NCI-H1105 (cell line): Measurements from ENCODE around the gene CEP164.
"Not testable (repeated sequence)": the region's sequence is repeated elsewhere in the genome, so short reads cannot be mapped to it uniquely, and the experiment has no call there.

Source experiments
- DNase-seq: peaks from one replicate; lab custom pipeline; 2025; lab: John Stamatoyannopoulos, UW

The CEP164 gene

DNA sequence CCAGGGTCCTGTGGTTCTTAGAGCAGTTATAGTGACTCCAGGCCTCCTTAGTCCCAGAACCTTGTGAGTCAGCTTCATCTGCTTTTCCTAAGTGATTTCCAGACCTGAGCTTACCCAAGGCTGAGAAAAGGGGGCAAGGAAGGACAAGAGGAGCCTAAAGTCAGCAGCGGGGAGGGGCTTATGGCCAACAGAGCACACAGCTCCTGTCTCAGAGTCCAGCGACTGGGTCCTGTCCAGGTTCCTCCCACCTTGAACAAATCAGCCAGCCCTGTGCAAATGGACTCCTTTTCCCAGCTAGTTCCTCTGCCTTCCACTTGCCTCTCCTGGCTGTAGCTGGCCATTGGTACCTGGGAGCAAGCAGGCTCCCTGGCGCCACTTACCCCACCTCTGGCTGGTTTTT, 22.5 kb upstream of the CEP164 start:
- no peak for DNase-seq

DNA sequence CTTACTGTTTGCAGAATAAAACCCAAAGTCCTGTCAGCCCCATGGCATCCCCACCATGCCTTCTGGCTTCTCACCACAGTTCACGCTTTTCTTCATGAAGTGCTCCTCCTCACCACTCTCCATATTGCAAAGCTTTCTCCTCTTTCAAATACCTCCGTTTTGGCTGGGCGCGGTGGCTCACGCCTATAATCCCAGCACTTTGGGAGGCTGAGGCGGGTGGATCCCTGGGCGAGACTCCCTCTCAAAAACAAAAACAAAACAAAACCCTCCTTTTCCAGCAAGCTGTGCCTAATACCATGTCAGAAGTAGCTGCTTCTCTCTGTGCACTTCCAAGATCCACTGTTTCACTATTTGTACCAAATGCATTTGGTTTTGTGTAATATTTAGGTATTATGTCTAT, 18.3 kb upstream of the CEP164 start:
- DNase-seq, result no peak

DNA sequence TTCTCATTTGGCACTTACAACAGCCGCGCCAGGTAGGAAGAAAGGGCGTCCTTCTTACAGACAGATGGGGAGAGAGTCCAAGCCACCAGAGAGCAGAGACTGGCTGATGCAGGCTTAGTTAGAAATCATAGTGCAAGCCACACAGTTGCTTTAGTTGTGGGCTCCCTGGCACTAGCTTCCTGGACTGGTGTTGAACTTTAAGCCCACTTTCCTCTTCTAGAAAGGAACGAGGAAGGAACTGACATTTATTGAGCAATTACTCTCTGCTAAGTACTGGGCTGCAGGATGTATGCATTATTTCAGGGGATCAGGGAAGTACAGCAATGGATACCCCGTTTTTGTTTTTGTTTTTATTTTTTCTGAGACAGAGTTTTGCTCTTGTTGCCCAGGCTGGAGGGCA, 14.6 kb upstream of the CEP164 start:
- no peak for DNase-seq

DNA sequence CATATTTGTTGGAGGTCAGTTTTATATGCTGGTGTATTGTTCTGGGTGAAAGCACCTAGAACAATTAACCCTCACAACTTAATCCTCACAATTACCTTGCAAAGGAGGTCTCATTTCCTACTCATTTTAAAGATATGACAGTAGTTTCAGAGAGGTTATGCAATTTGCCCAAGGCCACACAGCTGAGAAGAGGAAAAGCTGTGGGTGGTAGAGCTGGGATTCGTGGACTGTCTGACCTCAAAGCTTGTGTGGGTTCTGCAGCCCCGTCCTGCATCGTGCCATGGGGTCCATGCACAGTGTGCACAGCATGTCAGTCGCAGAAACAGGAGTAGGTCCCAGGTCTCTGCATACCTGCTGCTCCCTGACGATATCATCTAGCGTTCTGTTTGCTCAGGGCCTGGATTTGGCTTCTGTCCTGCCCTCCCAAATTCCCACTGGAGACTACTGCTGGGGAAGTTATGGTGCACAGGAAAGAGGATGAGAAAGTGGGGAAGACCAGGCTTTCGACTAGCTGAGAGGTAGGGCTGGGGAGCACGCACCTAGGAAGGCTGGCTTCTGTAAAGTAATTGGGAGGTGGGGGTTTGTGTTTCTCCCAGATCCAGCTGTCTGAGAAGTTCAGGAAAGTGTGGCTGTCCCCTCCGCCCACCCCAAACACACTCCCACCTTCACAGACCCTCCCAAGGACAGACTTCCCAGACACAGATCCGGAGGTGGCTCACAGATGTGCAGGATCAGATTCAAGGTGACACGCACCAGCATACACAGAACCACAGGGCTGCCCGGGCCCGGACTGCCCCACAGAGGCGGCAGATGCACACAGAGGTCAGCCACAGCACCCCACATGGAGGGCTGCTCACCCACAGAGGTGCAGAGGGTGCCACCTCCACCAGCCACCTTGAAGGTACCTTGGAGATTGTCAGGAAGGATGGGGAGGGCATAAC, 13.6 kb upstream of the CEP164 start:
- no peak for DNase-seq

DNA sequence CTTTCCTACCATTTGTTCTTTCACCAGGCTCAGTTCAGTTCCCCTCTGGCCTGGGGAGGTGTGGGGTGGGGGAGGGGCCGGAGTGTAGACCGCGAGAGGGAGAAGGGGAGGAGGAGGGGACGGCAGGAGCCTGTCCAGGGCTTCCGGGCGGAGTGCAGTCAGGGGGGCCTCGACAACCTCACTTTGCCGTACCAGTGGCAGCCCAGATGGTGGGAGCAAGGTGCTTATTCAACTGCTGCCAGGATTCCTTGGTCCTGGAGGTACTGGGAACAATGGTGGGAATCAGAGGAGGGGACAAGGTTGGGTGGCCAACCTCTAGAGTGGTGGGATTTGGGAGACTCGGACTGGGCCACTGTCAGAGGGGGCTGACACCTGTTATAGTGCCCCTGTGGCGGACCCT, 12.8 kb upstream of the CEP164 start:
- no peak for DNase-seq

DNA sequence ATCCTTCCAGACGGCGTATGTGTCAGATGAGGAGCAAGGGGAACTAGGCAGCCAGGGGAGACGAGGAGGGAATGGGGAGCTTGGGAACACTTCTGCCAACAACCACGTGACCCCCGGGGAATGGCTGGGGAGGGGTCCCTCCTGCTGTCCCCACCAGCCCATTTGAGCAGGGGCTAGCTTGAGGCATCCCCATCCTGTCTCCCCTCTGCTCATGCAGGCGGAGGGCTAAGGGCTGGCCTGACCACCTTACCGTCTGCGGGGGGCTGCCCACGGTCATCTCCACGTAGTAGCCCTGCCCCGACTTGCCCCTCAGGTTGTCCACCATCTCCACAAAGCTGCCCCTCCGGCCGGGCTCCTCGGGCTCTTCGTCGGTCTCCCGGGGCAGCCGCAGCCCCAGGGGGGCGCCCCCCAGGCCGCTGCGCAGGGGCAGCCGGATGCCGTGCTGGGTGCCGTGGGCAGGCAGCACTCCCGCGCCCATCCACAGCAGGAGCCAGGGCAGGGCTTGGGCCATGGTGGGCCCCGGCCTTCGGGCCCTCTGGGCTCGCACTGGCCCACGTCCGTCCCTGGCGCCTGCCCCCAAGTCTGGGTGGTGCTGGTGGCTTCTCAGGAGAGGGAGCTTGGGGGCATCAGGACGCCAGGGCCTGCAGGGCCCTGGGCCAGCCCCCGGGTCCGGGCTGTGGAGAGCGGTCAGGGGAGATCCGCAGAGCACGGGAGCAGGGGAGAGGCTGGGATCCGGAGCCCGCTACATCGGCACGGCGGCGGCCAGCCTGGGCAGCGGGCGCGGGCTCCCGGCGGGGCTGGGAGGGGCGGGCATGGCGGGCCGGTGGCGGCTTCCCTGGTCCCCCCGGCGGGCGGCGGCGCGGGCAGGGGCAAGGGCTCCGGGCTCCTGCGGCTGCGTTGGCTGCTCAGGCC, 12.1 kb upstream of the CEP164 start:
- DNase-seq, result no peak

DNA sequence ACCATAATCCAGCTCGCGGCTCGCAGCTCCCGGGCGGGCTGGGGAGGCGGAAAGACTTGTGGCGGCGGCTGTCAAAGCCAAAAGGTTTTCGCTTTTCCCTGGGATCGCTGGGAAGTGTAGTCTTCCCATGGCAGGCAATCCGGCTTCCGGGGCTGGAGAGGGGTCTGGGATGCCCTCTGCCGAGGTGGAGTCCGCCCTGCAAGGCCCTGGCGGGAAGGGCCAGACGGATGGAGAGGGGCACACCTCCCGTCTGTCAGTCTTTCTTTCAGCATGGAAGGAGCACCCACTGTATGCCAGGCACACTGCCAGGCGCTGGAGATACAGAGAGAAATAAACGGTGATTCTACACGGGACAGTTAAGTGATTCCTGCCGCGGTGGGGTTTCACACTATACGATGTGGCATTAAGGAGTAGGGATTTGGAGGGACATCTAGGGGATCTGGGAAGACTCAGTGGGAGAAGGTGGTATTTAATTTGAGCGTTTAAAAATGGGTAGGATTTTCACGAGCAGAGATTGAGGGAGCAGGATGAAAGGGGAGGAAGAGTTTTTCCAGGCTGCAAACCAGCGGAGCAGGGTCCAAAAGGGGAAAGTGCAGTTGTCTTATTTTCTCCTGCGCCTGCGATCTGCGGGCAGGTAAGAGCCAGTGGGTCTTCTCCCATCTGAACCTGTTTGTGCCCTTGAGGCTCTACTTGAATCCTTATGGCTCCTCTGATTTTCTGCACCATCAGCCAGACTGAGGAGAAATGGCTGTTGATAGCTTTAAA, 11.3 kb upstream of the CEP164 start, which contains the start of gene BACE1:
Gene BACE1, minus strand, starts transcription at position 60 of the 765 bp plus-strand sequence. CDS start 461 bp downstream, outside the sequence.
- peak; percentile 74 for DNase-seq

DNA sequence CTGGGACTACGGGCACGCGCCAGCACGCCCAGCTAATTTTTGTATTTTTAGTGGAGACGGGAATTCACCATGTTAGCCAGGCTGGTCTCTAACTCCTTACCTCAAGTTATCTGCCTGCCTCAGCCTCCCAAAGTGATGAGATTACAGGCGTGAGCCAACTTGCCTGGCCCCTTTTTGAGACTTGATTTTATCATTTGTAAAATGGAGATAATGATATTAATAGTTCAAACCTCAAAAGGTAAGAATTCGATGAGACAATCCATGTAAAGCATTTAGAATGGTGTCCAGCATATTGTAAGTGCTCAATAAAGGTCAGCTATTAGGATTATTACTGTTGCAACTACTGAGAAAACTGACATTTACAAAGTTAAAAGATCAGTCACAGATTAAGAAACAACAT, 8.9 kb upstream of the CEP164 start:
- no peak for DNase-seq

DNA sequence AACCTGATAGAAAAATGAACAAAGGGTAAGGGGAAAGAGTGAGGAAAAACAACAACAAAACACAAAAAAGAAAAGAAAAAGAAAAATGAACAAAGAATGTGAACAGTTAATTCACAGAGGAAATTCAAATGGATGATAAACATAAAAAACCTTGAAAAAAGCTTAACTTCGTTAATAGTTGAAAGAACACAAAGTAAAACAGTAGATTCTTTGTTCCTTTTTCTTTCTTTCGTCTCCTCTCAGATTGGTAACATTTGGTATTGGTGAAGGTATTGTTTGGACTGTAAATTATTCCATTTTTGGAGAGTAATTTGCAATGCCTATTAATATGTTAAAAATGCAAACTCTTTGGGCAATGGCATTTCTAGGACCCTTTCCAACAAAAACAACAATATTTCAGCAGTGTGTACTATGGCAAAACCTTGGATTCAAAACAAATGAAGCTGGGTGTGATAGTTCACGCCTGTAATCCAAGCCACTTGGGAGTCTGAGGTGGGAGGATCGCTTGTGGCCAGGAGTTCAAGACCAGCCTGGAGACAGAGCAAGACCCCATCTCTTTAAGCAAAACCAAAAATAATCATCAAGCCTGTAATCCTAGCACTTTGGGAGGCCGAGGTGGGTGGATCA, 8.3 kb upstream of the CEP164 start:
- no peak for DNase-seq

DNA sequence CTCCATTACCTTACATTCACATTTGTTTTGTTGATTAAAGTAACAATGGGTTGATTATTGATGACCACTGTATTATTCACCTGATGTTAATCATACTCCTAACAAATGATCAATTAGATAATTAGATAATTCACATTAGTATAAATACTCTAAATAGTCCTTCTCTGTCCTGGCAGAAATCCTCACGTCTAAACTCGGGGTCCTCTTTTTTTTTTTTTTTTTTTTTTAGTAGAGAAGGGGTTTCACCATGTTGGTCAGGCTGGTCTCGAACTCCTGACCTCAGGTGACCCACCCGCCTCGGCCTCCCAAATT, 443 bp upstream of the CEP164 start:
- DNase-seq, result not testable (repeated sequence)

DNA sequence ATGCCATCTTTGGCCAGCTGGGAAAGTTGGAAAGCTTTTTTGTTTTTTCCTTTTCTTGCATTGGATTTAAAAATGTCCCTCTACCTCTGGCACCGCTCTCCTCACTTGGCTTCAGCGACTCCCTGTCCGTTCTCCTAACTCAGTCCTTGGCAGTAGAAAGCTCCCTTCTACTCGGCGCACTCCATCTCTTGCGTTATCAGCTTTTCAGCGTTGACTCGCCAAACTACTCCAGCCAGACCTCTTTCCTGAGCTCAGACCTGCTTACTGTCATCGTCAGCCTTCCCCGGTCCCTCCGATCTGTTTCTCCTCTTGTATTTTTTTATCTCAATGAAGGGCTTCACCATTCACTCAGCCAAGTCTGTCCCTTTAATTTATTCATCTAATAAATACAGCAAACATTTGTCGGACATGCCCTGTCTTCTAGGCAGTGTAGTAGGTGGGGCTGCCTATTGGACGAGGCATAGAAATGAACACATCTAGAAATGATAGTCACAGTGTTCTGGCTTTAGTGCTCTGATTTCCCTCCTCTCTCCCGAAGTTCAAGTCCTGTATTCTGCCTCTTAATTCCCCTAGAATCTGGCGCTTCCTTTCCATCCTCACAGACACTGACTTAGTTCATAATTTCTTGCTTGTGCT, 839 bp downstream of the CEP164 start:
- DNase-seq, result peak; percentile 4

DNA sequence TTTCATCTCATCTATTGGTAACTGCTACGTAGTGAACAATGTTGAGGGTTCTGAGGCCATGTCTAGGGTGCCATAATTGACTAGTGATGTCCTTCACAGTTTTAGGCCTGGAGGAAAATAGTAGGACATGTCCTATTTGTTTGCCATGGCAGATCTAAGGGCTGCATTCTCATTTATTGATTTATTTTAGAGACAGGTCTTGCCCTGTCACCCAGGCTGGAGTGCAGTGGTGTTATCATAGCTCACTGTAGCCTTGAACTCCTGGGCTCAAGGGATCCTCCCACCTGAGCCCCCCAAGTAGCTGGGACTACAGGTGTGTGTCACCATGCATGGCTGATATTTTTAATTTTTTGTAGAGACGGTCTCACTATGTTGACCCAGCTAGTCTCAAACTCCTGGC, 5.2 kb downstream of the CEP164 start:
- DNase-seq, result no peak

DNA sequence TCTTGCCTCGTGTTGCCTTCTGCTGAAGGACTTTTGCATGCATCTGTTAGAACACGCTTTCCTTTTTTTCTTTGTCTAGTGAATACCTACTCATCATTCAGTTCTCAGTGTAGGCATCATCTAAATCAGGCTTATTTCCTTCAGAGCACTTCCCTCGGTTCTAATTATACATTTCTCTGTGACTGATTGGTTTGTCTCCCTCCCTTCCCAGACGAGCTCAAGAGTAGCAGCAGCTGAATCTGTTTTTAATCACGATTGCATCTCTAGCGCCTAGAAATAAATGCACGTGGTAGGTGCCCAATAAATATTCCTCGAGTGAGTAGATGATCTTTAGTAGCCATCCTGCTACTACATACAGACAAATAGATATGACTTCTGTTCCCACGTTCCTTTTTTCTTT, 6.3 kb downstream of the CEP164 start:
- no peak for DNase-seq

DNA sequence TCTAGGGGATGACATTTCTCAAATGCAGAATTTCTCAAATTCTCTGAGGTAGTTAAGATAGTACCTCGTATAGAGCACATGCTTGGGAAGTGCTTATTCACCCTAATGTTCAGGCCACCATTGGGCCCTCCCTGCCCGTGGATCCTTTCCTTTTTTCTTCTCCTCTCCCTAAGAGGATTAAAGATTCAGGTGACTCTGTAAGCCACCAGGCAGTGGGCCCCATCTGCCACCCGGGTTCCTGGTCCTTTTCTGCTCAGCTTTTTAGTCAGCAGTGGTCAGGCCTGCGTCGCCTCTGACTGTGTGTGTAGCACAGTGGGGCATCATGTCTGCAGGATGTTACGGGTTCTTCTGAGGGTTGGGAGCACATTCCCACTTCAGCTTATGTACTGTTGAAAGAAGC, 7.2 kb downstream of the CEP164 start:
- DNase-seq, result no peak

DNA sequence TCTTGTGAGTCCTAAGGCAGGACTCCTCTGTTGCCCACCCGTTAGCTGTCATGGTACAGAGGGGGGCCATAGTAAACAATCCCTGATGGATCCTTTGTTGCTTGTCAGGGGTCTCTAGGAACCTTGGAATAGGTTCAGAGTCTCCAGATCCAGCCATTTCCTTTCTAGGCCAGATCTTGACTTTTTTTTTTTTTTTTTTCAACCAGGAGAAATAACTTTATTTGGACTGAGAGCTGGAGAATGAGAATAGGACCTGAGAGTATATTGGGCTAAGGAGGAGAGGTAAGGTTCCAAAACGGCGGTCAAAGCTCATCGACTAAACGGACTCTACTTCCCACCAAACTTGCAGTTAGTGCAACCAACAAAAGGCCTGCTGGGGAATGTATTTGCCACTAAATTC, 7.7 kb downstream of the CEP164 start:
- no peak for DNase-seq

DNA sequence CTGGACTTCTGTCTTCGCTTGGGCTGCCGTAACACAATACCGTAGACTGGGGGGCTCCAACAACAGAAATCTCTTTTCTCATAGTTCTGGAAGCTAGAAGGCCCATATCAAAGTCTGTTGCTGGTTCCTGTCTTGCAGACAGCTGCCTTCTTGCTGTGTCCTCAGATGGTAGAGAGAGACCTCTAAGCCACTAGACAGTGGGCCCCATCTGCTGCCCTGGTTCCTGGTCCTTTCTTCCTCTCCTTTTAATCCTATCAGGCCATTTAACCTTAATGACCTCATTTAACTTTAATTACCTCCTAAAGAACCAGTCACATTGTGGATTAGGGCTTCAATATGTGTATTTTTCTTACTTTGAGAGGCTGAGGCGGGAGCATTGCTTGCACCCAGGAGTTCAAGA, 9.4 kb downstream of the CEP164 start:
- no peak for DNase-seq

DNA sequence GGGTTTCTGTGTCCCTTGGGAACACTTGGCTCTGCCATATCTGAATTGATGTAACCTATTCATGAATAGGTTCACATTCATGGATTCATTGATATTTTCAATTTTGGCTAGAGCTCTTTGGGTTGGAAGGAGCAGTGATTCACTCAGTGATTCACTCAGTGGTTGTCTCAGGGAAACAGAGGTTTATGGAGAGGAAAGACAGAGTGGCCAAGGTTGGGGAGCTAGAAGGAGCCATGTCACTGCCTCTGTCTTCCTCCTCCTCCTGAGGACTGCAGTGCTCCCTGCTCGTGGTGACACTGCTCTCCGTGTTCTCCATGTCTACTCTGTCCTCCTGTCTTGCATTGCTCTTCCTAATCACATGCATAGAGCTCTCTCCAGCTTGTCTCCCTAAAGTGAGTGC, 17.4 kb downstream of the CEP164 start:
- no peak for DNase-seq

DNA sequence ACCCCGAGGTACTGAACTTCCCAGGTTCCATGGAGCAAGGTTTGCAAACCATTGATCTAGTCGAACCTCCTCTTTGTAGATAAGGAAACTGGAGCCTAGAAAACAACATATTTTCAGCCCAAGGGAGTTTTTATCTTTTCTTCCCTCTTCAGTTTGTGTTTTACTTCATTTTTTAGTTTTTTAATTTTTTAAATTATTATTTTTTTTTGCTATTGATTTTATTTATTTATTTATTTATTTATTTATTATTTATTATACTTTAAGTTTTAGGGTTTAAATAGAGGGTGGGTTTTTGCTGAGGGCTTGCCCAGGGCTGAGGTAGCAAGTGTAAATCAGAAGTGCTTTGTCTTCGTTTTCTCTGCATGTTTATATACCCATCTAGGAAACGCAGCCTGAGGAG, 26.9 kb downstream of the CEP164 start:
- no peak for DNase-seq

DNA sequence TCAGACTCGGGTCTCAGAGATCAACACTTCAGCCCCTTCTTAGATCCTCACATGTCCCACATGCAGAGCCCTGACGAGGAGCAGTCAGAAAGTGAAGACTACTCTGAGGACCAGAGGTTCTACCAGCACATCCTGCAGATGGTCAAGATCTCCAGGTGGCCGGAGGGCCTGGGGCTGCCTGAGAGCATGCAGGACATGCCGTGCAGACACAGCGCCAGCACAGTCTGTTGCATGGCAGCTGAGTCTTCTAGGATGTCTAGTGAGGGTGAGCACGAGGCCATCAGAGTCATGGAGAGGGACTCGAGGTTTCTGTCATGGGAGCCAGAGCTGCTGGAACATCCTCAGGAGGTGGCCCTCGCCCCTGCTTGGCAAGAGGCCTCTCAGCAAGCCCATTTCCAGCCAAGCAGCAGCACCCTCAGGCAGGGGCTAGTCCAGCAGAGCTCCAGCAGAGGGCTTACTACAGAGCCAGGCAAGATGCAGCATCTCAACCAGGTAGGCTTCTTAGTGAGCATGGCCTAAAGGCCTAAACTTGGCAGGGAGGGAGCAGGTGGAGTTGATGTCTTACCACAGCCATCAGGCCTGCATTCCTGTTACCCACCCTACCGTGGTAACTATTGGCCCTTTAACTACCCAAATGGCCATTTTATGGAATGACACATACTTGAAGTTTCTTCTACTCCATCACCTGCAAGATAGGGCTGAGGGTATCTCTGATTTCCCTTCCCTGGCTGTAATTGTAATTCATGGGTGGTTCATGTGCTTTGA, 28.7 kb downstream of the CEP164 start:
- no peak for DNase-seq

DNA sequence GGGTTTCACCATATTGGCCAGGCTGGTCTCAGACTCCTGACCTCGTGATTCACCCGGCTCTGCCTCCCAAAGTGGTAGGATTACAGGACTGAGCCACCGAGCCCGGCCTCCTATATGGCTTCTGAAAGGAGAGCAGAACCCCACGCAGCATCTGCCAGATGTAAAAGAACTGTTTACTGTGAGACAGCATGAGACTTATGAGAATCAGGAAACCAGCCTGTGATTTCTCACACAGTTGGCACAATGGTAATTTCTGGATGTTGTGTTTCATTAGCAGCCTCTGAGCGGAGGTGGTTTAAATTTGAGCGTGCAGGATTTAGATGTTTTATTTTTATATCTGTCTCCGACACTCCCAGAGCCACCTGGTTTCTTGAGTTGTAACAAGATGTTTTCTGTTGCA, 33.8 kb downstream of the CEP164 start:
- DNase-seq, result no peak

DNA sequence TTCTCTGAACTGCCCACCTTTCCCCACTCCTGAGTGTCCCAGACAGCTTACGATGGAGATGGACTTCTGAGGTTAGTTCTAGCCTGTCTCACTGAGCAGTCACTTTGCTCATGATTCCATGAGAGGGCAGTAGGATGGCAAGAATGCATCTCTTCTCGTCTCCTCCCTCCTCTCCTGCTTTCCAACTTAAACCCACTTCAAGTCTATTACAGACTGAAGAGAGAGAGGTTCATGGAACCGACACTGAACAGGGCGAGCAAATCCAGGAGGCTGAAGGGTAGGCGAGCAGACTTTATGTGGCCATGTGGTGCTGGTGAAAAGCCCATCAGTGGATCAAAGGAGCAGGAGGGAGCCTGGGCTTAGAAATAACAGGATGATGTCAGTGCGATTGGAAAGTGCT, 38.6 kb downstream of the CEP164 start:
- no peak for DNase-seq
